ENCODE data around the gene PKP1.

DNA sequence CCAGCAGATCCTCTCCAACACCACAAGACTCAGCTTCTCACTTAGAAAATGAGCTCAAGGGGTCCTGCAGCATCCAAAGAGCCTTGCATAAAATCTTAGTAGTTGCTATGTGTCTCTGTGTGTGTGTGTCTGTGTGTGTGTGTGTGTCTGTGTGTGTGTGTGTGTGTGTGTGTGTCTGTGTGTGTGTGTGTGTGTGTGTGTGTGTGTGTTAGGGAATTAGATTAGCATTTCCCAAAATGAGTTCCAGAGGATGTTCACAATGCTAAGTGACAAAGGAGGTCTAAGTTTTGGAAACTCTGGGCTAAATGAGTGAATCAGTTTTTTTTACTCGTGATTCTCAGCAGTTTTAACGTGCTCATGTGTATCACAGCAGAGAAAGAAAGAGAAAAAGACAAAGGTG lies 63.7 kb downstream of the PKP1 start:
- TF ChIP-seq EZH2 (optimal IDR thresholded peaks at IDR 0.05; ENCODE audit: low read depth, low read length) (no peak), EZH2phosphoT487 (IDR thresholded peaks at IDR 0.05; ENCODE audit: low read length) (no peak)
- TF ChIP-seq, protein P1, sequence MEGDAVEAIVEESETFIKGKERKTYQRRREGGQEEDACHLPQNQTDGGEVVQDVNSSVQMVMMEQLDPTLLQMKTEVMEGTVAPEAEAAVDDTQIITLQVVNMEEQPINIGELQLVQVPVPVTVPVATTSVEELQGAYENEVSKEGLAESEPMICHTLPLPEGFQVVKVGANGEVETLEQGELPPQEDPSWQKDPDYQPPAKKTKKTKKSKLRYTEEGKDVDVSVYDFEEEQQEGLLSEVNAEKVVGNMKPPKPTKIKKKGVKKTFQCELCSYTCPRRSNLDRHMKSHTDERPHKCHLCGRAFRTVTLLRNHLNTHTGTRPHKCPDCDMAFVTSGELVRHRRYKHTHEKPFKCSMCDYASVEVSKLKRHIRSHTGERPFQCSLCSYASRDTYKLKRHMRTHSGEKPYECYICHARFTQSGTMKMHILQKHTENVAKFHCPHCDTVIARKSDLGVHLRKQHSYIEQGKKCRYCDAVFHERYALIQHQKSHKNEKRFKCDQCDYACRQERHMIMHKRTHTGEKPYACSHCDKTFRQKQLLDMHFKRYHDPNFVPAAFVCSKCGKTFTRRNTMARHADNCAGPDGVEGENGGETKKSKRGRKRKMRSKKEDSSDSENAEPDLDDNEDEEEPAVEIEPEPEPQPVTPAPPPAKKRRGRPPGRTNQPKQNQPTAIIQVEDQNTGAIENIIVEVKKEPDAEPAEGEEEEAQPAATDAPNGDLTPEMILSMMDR (IDR thresholded peaks at IDR 0.05; ENCODE audit: low read length) = no peak

Data from MM.1S (cell line).